NOMO-1 treated with DMSO at 0.1 percent for 48 hours (cell line): ENCODE data around the gene DDOST.
"Not testable (repeated sequence)": the region's sequence is repeated elsewhere in the genome, so short reads cannot be mapped to it uniquely, and the experiment has no call there.

Experiments used
- DNase-seq: peaks from one replicate; lab custom pipeline; 2025; ENCODE audit not compliant: unreplicated experiment; lab: John Stamatoyannopoulos, UW

Gene DDOST

GRCh38 chr1:20693623-20694022, 32.5 kb upstream of the DDOST start:
- DNase-seq = no peak

GRCh38 chr1:20691872-20692271, 30.7 kb upstream of the DDOST start:
- DNase-seq = no peak

GRCh38 chr1:20689645-20690056, 28.5 kb upstream of the DDOST start:
- no peak for DNase-seq

GRCh38 chr1:20686883-20687725, 25.9 kb upstream of the DDOST start:
- DNase-seq = no peak

- no peak for DNase-seq
Observed at GRCh38 chr1:20685741-20686140, 24.6 kb upstream of the DDOST start.

GRCh38 chr1:20685099-20685662, 24.0 kb upstream of the DDOST start:
- DNase-seq = no peak

GRCh38 chr1:20684651-20685050, 23.5 kb upstream of the DDOST start:
- DNase-seq = no peak

GRCh38 chr1:20684050-20684620, 23.0 kb upstream of the DDOST start:
- no peak for DNase-seq

- DNase-seq = no peak
Observed at GRCh38 chr1:20683614-20684013, 22.4 kb upstream of the DDOST start.

- DNase-seq = peak; percentile 67
Observed at GRCh38 chr1:20682571-20683236, 21.5 kb upstream of the DDOST start.

GRCh38 chr1:20681999-20682398, 20.8 kb upstream of the DDOST start:
- no peak for DNase-seq

GRCh38 chr1:20680269-20680668, 19.1 kb upstream of the DDOST start:
- DNase-seq = no peak

GRCh38 chr1:20678599-20678998, 17.4 kb upstream of the DDOST start:
- peak; percentile 95 for DNase-seq

GRCh38 chr1:20673626-20674025, 12.5 kb upstream of the DDOST start:
- DNase-seq = not testable (repeated sequence)

- DNase-seq = no peak
Observed at GRCh38 chr1:20672265-20672632, 11.1 kb upstream of the DDOST start.

GRCh38 chr1:20670936-20671335, 9.8 kb upstream of the DDOST start:
- DNase-seq = no peak

- no peak for DNase-seq
Observed at GRCh38 chr1:20668581-20668980, 7.4 kb upstream of the DDOST start.

GRCh38 chr1:20666804-20667203, 5.6 kb upstream of the DDOST start:
- no peak for DNase-seq

GRCh38 chr1:20666146-20666545, 5.0 kb upstream of the DDOST start:
- no peak for DNase-seq

GRCh38 chr1:20665726-20666125, 4.6 kb upstream of the DDOST start:
- no peak for DNase-seq

GRCh38 chr1:20663969-20664715, 3.0 kb upstream of the DDOST start:
- no peak for DNase-seq
